HG02798 (cell line): ENCODE measurements around the gene ERFL.
"Not testable (repeated sequence)": the region's sequence is repeated elsewhere in the genome, so short reads cannot be mapped to it uniquely, and the experiment has no call there.

Experiments
- ATAC-seq: cut with Tn5 transposase; IDR thresholded peaks from one replicate; pipeline ENCODE4 v1.9.1; 2021; ENCODE audit warnings: mild to moderate bottlenecking; ENCODE audit not compliant: unreplicated experiment, poor library complexity

ERFL gene

DNA sequence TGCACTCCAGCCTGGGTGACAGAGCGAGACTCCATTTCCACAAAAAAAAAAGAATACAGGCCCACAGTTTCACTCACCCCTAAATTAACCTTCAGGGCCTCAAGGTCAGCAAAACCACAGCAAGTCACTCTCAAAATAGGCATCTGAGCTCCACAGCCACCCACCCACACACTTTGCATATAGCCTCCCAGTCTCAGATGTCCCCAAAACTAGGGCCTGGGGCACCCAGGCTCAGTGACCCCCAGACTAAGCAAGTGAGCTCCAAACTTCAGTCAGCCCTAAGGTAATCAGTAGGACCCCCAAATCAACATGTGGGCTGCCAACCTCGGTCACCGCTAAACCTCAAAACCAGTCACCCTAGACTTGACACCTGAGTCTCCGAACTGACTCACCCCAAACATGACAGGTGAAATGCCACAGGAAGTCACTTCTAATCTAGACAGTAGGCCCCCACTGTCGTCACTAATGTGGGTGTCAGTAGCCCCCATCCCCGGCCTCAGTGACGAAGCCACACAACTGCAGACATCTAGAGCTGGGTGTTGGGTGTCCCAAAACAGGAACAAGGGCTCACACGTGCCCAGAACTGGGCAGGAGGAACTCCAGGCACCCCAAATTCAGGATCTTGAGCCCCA lies 17.0 kb upstream of the ERFL start:
- ATAC-seq = peak; percentile 83

DNA sequence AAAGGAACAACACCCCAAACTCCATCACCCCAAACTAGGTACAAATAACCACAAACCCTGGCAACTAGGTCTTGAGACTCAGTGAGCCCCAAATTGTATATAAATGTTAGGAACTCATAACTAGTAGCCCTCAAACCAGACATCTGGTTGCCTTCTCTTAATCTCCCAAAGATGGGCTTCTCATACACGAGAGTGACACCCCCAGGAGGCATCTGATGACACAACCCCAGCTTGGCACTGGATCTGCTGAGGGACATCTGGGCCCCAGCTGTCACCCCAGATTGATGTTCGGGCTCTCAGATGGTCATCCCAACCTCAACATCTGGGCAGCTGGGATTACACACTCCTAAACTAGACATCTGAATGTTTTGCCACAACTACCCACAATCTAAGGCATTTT lies 16.1 kb upstream of the ERFL start:
- ATAC-seq = no peak

GRCh38 chr19:41941410-41942202 lies 13.4 kb upstream of the ERFL start:
- ATAC-seq = no peak

DNA sequence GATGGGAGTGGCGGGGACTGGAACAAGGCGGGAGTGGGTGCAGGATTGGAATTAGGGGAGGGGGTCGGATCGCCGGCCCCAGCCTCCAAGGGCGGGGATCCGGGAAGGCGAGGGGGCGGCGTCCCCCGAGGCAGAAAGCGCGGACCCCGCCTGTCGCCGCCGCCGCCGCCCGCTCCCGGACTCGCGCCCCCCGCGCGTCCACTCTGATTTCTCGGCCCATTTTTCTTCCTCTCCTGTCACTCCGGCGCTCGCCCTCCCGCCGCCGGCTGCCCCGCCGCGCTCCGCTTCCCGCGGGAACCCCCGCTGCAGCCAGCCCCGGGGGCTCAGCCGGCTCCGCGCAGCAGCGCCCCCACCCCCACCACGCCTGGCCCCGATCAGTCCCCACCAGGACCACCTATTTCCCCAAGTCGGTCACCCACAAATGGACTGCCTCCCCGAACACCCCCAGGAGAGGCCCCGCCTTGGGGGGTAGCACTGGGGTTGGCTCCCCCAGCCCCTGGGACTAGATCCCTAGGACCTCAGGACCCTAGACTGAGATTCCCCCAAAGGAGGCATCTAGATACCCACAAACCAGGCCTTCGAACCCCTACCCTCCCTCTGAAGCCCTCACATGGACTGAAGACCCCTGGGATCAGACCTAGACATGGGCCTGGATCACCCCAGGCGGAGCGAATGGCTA lies 12.6 kb upstream of the ERFL start:
- ATAC-seq = no peak

GRCh38 chr19:41939861-41940730 lies 11.8 kb upstream of the ERFL start:
- ATAC-seq = no peak

DNA sequence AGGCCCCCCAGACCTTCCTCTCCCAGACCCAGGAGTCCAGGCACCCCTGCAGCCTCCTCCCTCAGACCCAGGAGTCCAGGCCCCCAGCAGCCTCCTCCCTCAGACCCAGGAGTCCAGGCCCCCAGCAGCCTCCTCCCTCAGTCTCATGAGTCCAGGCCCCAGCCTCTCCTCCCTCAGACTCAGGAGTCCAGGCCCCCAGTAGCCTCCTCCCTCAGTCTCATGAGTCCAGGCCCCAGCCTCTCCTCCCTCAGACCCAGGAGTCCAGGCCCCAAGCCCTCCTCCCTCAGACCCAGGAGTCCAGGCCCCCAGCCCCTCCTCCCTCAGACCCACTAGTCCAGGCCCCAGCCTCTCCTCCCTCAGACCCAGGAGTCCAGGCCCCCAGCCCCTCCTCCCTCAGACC lies 11.0 kb upstream of the ERFL start:
- ATAC-seq = not testable (repeated sequence)

DNA sequence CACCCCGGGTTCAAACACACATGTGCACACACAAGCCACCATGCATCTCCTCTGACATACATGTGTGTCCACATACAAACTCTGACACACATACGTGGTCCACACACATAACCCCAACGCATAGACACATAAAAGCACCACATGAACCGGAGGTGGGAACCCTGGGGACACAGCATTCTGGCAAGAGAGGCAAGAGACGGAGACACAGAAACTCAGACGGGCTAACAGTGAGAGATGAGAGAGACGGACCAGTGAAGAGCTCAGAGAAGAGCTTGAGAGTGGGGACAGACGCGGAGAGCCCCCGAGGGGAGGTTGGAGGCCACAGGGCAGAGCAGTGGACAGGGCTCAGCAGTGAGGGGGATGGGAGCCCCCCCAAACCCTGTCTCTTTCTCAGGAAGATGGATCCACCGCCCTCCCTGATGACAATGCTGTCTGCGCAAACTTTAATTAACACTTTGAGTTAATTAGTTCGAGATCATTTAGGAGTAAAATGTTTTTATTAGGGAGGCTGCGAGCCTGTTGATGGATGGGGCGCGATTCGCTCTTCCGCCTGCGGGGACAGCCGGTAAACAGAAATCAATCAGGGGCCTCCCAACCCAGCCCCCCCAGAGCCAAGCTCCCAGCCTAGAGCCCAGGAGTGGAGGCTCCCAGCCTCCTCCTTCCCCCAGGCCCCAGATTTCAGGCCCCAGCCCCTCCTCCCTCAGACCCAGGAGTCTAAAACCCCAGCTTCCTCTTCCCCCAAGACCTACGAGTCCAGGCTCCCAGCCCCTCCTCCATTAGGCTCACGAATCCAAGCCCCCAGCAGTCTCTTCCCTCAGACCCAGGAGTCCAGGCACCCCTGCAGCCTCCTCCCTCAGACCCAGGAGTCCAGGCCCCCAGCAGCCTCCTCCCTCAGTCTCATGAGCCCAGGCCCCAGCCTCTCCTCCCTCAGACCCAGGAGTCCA lies 9.5 kb upstream of the ERFL start:
- ATAC-seq = no peak

- no peak for ATAC-seq
Observed at GRCh38 chr19:41936961-41937360, 8.7 kb upstream of the ERFL start.

DNA sequence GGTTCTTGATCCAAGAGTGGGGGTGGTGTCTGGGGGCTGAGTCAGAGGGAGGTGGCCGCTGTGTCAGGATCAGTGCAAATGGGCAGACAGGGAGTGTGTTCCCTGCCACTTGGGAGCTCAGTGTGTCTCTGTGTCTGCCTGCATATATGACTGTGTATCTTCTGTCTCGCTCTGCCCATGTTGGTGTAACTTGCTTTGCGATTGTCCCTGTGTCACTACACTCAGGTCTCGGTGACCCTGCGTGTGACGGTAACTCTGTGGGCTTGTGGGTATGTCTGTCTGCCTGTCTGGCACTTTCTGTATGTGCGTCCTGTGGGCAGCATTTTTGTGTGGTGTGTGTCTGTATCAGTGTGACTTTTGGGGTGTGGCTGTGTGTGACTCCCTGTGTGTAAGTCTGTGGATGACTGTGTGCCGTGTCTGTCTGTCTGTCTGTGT lies 8.2 kb upstream of the ERFL start:
- no peak for ATAC-seq

DNA sequence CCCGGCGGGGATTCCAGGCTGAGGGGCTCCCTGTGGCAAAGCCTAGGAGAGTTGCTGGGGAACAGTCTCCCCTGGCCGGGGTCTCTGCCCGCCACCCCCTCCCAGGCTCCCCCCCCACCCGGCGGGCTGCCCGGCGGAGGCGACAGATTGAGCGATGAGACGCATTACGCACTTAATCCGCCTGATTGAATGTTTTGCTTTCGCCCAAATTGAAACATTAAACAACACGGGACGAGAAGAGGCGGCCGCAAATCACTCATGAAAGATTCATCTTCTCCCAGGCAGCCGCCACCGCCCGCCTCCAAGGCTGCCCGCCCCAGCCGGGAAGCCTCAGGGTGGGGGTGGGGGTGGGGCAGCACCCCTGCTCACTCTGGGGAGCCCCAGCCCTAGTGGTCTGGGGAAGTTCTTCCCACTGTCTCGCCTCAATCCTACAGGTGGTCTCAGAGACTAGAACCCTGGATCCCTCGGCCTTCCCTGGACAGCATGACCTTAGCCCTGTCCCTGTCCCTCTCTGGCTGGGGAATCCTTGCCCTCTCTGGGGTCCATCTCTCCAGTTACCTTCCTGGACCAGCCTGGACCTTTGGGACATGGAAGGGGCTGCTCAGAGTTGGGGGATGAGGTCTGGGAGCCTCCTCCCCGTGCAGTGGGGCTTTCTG lies 7.6 kb upstream of the ERFL start:
- ATAC-seq = no peak

DNA sequence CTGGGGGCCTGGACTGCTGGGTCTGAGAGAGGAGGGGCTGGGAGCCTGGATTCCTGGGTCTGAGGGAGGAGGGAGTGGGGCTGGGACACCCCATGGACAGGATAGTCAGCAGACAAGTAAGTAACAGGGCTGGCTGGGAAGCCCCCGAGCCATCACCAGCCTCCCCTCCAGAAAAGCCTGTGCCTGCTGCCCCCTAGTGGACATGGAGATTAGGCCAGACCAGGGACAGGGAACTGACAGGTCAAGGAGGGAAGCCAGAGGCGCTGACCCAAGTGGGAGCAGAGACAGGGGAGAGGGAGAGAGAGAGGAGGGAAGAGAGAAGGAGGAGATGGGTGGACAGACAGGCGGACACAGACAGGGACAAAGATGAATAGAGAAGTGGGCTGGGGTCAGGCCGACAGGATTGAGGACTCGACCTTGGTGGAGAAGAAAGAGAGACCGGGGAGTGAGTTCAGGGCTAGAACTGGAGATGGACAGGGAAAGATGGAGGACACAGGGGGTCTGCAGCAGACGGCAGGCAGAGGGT lies 6.7 kb upstream of the ERFL start:
- ATAC-seq = no peak

DNA sequence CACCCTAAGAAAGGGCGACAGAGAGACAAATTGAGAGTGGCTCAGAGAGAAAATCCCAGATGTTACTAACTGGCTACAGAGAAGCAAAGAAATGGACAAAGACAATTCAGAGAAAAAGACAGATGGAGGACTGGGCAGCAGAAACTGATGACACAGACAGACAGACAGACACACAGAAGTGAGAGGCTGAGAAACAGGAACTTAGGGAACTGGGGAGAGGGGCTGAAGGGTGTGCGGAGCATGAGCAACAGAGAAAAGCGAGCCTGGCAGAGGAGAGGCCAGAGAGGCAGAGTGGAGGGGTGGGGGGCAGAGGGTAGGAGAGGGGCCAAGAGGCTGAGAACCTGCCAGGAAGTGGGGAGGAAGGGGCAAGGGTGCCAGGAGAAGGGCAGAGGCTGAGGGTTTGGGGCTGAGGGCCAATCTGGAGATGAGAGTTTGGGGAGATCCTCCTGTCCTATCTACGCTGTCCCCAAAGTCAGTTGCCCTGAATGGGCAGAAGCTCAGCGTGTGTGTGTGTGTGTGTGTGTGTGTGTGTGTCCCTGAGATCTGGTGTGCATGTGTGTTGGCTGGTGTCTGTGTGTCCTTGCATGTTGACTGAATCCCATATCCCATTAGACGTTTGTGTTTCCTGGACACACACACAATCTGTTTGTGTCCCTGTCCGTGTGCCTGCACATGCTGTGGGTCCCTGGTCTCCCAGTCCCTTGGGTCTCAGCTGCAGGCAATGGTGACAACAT lies 5.6 kb upstream of the ERFL start:
- no peak for ATAC-seq

DNA sequence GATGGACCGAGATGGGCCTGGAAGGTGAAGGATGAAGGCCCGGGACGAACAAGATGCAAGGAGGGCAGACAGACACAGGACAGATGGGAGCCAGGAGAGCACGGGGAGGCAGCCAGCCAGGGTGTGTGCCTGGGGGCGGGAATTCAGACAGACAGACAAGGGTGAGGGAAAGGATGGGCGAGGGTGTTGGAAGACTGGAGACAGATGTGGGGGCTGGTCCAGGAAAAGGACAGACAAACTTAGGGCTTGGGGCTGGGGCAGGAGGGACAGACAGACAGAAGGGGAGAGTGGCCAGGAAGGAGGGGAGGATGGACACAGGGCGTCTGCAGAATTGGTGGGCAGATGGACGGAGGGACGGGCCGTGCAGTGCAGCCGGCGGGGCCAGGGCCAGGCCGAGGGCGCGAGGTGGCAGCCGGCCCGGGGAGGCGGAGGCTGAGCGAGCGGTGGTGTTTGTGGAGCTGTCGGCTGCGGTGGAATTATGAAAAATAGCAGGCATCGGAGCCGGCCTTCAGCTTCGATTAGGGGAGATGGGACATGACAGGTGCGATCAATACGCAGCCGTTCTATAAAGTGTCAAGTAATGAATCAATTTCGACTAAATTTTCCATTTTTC lies 4.6 kb upstream of the ERFL start:
- ATAC-seq = no peak

- ATAC-seq = no peak
Observed at GRCh38 chr19:41932259-41932719, 4.0 kb upstream of the ERFL start.

DNA sequence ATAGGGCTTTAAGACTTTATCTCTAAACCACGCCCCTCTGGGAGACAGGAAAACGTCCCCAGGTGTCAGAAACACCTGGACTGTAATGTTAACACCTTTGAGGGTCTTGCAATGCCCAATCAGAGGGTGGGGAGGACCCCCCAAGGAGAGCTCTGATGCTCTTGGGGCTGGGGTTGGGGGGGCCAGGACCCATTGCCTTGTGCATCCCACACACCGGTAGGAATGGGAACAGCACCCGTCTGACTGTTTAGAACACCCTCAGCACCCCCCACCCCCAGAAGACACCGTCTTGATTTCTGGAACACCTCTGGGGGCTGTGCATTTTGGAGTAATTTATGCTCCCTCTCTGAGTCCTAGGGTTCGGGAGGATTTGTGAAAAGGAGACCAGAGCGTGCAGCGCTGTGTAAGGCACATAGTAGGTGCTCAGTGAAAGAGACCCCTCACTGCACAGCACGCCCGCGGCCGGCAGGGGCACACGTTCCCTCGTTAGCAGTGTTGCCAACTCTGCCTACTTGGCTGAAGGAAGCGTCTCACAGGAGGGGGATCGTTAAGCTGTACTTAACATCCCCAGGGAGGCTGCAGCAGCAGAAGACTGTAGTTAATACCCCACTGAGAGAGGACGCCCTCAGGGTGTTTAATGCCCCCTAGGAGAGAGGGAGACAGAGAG lies 2.8 kb upstream of the ERFL start:
- no peak for ATAC-seq

DNA sequence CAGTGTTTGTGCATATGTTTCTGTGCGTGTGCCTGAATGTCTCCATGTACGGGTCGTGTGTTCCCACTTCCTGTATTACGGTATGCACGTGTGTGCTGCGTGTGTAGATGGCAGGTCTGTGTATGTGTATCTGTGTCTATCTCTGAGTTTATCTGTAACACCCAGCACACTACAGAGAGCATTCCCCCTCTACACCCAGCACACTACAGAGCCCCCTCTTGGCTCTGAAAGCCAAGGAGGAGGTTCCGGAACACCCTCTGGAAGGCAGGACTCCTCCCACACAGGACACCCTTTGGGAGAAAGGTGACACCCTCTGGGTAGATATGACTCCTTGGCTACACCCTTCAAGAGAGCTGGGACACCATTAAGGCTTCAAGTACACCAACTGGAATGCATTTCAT lies 2.1 kb upstream of the ERFL start:
- ATAC-seq = no peak

GRCh38 chr19:41929536-41930071 lies 1.4 kb upstream of the ERFL start:
- no peak for ATAC-seq
